Body of pancreas (tissue), 4 donors: Measurements from ENCODE around the gene PSEN1.

Source experiments
- POLR2A ChIP-seq, 3 donors: fragments of 450-650 bp; IDR thresholded peaks; one replicate each; pipeline ENCODE4 v1.6.1; 2016; ENCODE audit warnings: antibody characterized with exemption in 3 of 3, mild to moderate bottlenecking in 2 of 3
- TF ChIP-seq, protein P1 (sequence below), 7 experiments: fragments of 450-650 bp in 4 of 7; fragments of 200-600 bp in 3 of 7; sonication (generic) in 3 of 7; IDR thresholded peaks; one replicate each; pipeline ENCODE4 v1.5.1; 2016 to 2019; ENCODE audit warnings: antibody characterized with exemption in 7 of 7

DNA sequence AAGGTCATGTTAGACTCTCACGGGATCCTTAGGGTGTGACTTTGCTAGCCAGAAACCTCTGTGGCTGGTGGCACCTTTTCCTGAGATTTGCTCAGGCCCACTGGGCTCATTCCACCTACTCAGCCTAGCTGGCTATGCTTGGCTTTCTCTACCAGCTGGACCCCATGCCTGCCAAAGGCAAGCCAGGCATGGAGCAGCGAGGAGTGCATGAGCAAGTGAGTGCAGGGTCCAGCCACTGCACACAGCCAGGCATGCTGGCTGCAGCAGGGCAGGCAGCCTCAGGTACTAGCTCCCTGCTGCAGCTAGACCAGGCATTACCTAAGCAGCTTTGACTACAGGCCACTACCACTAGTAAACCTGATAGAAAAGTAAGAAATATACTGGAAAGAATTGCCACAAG lies 71.3 kb downstream of the PSEN1 start:
- TF ChIP-seq, protein P1, sequence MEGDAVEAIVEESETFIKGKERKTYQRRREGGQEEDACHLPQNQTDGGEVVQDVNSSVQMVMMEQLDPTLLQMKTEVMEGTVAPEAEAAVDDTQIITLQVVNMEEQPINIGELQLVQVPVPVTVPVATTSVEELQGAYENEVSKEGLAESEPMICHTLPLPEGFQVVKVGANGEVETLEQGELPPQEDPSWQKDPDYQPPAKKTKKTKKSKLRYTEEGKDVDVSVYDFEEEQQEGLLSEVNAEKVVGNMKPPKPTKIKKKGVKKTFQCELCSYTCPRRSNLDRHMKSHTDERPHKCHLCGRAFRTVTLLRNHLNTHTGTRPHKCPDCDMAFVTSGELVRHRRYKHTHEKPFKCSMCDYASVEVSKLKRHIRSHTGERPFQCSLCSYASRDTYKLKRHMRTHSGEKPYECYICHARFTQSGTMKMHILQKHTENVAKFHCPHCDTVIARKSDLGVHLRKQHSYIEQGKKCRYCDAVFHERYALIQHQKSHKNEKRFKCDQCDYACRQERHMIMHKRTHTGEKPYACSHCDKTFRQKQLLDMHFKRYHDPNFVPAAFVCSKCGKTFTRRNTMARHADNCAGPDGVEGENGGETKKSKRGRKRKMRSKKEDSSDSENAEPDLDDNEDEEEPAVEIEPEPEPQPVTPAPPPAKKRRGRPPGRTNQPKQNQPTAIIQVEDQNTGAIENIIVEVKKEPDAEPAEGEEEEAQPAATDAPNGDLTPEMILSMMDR (IDR thresholded peaks at IDR 0.05) = no peak
- no peak for TF ChIP-seq POLR2A (IDR thresholded peaks at IDR 0.05)
